Measurements from ENCODE around the gene TMEM87B. TPM values are rescaled to one million over a fixed set of nuclear protein-coding genes. Genes with fewer than 3 reads are reported as not detected.

Gene TMEM87B
- total RNA-seq, 1 donor from 2014 or later = 11.7 TPM

GRCh38 chr2:112074506-112074905 lies 19.4 kb downstream of the TMEM87B start:
- Histone ChIP-seq H3K27me3 (no peaks in the 10 kb centered on the region), H3K4me1 (no peaks in the 10 kb centered on the region), H3K27ac (no peak overlapping the region), H3K4me3 (no peak overlapping the region), H3K9me3 (no peaks in the 10 kb centered on the region), H3K36me3 (peaks cover 16 to 67% of the 10 kb centered on the region in 2 donors)
- intact Hi-C loops (cut with DNase I) = no loop called here
- DNase-seq (ENCODE audit: low spot score in 2 of 2) = no peak
- TF ChIP-seq, protein P1, sequence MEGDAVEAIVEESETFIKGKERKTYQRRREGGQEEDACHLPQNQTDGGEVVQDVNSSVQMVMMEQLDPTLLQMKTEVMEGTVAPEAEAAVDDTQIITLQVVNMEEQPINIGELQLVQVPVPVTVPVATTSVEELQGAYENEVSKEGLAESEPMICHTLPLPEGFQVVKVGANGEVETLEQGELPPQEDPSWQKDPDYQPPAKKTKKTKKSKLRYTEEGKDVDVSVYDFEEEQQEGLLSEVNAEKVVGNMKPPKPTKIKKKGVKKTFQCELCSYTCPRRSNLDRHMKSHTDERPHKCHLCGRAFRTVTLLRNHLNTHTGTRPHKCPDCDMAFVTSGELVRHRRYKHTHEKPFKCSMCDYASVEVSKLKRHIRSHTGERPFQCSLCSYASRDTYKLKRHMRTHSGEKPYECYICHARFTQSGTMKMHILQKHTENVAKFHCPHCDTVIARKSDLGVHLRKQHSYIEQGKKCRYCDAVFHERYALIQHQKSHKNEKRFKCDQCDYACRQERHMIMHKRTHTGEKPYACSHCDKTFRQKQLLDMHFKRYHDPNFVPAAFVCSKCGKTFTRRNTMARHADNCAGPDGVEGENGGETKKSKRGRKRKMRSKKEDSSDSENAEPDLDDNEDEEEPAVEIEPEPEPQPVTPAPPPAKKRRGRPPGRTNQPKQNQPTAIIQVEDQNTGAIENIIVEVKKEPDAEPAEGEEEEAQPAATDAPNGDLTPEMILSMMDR (IDR thresholded peaks at IDR 0.05) = no peak

GRCh38 chr2:112075490-112076260 lies 20.6 kb downstream of the TMEM87B start:
- intact Hi-C loops (cut with DNase I) = no loop called here
- H3K36me3 ChIP-seq = peaks cover 12 to 55% of the 10 kb centered on the region in 2 donors
- H3K27me3 ChIP-seq = no peaks in the 10 kb centered on the region
- no peak overlapping the region for H3K27ac ChIP-seq
- H3K4me3 ChIP-seq = no peak overlapping the region
- no peaks in the 10 kb centered on the region for H3K9me3 ChIP-seq
- no peaks in the 10 kb centered on the region for H3K4me1 ChIP-seq
- TF ChIP-seq, protein P1 (IDR thresholded peaks at IDR 0.05) = no peak
- DNase-seq (ENCODE audit: low spot score in 2 of 2) = no peak

GRCh38 chr2:112077814-112078213 lies 22.7 kb downstream of the TMEM87B start:
- Histone ChIP-seq H3K4me1 (no peaks in the 10 kb centered on the region), H3K4me3 (no peak overlapping the region), H3K9me3 (no peaks in the 10 kb centered on the region), H3K27me3 (no peaks in the 10 kb centered on the region), H3K27ac (no peak overlapping the region), H3K36me3 (peaks cover 27 to 56% of the 10 kb centered on the region in 2 donors)
- TF ChIP-seq, protein P1 (IDR thresholded peaks at IDR 0.05) = no peak
- intact Hi-C loops (cut with DNase I) = no loop called here
- no peak for DNase-seq (ENCODE audit: low spot score in 2 of 2)

- Histone ChIP-seq H3K36me3 (peaks cover 38 to 62% of the 10 kb centered on the region in 2 donors), H3K27me3 (no peaks in the 10 kb centered on the region), H3K9me3 (no peaks in the 10 kb centered on the region), H3K27ac (no peak overlapping the region), H3K4me1 (no peaks in the 10 kb centered on the region), H3K4me3 (no peak overlapping the region)
- TF ChIP-seq, protein P1 (IDR thresholded peaks at IDR 0.05) = no peak
- DNase-seq (ENCODE audit: low spot score in 2 of 2) = no peak
- intact Hi-C loops (cut with DNase I) = no loop called here
Observed at GRCh38 chr2:112081262-112081661, 26.2 kb downstream of the TMEM87B start.

- intact Hi-C loops (cut with DNase I) = no loop called here
- Histone ChIP-seq H3K27ac (no peak overlapping the region), H3K36me3 (peaks cover 51 to 82% of the 10 kb centered on the region in 2 donors), H3K4me1 (no peaks in the 10 kb centered on the region), H3K4me3 (no peak overlapping the region), H3K27me3 (no peaks in the 10 kb centered on the region), H3K9me3 (no peaks in the 10 kb centered on the region)
- DNase-seq (ENCODE audit: low spot score in 2 of 2) = no peak
- TF ChIP-seq, protein P1 (IDR thresholded peaks at IDR 0.05) = no peak
Observed at GRCh38 chr2:112084689-112085374, 29.8 kb downstream of the TMEM87B start.
